Adrenal gland (tissue), 5 donors: ENCODE data around the gene CD80.

Experiments used
- POLR2A ChIP-seq, 2 donors: fragments of 450-650 bp; IDR thresholded peaks; one replicate each; pipeline ENCODE4 v1.6.1; 2017; ENCODE audit warnings: antibody characterized with exemption in 2 of 2, mild to moderate bottlenecking in 2 of 2, moderate library complexity in 1 of 2
- TF ChIP-seq, protein P1 (sequence below), 6 experiments: fragments of 450-650 bp in 4 of 6; fragments of 200-600 bp in 2 of 6; sonication (generic) in 1 of 6; IDR thresholded peaks; 1 replicate in 5 of 6; 2 replicates in 1 of 6; pipeline versions ENCODE4 v1.5.1 to v1.8.0; 2016 to 2021; ENCODE audit warnings: antibody characterized with exemption in 6 of 6, mild to moderate bottlenecking in 2 of 6, moderate library complexity in 1 of 6
- donor health status: DM: no; HTN: no; CAD: no.

DNA sequence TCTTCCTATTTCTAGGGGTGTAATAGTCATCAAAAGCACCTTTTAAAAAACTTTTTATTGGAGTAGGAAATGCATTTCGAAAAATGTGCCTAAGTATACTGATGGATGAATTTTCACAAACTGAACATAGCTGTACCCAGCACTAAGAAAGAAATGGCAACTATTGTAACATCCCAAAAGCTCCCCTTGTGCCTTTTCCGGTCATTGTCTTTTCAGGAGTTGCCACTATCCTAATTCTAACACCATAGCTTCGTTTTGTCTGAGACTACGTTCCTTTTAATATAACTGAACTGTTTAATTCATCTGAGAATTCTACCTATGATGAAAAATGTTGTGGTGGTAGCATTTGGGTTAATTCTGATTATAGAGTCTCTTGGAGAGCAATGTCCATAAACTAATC, 59.1 kb downstream of the CD80 start:
- TF ChIP-seq, protein P1, sequence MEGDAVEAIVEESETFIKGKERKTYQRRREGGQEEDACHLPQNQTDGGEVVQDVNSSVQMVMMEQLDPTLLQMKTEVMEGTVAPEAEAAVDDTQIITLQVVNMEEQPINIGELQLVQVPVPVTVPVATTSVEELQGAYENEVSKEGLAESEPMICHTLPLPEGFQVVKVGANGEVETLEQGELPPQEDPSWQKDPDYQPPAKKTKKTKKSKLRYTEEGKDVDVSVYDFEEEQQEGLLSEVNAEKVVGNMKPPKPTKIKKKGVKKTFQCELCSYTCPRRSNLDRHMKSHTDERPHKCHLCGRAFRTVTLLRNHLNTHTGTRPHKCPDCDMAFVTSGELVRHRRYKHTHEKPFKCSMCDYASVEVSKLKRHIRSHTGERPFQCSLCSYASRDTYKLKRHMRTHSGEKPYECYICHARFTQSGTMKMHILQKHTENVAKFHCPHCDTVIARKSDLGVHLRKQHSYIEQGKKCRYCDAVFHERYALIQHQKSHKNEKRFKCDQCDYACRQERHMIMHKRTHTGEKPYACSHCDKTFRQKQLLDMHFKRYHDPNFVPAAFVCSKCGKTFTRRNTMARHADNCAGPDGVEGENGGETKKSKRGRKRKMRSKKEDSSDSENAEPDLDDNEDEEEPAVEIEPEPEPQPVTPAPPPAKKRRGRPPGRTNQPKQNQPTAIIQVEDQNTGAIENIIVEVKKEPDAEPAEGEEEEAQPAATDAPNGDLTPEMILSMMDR (IDR thresholded peaks at IDR 0.05) = no peak
- TF ChIP-seq POLR2A (IDR thresholded peaks at IDR 0.05) = no peak
